GM21390 (cell line): ENCODE results near the gene RHOV.
"Not testable (repeated sequence)": the region's sequence is repeated elsewhere in the genome, so short reads cannot be mapped to it uniquely, and the experiment has no call there.

Experiments used
- ATAC-seq: cut with Tn5 transposase; IDR thresholded peaks from one replicate; pipeline ENCODE4 v1.9.1; 2021; ENCODE audit not compliant: unreplicated experiment

The RHOV gene

GRCh38 chr15:40875991-40876730 lies 2.1 kb upstream of the RHOV start:
- no peak for ATAC-seq

- ATAC-seq, result no peak
These were observed 992 bp downstream of the RHOV start for GRCh38 chr15:40872791-40873693.

GRCh38 chr15:40871749-40872617 lies 2.1 kb downstream of the RHOV start:
- ATAC-seq, result no peak

DNA sequence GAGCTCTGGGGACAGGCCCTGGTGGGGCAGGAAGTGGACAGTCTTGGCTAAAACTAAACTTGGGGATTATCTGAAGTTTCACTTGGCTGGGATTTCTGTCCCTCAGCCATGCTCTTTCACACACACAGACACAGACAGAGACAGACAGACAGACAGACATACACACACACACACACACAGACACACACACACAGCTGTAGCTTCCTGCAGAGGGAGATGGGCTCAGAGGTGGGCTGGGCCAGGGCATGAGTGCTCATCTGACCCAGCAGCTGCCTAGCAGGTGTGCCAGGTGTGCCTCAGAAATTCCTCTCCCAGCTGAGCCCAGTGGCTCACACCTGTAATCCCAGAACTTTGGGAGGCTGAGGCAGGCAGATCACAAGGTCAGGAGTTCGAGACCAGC lies 3.3 kb downstream of the RHOV start:
- ATAC-seq, result no peak

- no peak for ATAC-seq
These were observed 4.3 kb downstream of the RHOV start for GRCh38 chr15:40869686-40870085.

- no peak for ATAC-seq
These were observed 6.8 kb downstream of the RHOV start for GRCh38 chr15:40867199-40867598.

GRCh38 chr15:40863660-40864270 lies 10.3 kb downstream of the RHOV start:
- ATAC-seq, result no peak

- not testable (repeated sequence) for ATAC-seq
These were observed 12.9 kb downstream of the RHOV start for GRCh38 chr15:40861147-40861546.

DNA sequence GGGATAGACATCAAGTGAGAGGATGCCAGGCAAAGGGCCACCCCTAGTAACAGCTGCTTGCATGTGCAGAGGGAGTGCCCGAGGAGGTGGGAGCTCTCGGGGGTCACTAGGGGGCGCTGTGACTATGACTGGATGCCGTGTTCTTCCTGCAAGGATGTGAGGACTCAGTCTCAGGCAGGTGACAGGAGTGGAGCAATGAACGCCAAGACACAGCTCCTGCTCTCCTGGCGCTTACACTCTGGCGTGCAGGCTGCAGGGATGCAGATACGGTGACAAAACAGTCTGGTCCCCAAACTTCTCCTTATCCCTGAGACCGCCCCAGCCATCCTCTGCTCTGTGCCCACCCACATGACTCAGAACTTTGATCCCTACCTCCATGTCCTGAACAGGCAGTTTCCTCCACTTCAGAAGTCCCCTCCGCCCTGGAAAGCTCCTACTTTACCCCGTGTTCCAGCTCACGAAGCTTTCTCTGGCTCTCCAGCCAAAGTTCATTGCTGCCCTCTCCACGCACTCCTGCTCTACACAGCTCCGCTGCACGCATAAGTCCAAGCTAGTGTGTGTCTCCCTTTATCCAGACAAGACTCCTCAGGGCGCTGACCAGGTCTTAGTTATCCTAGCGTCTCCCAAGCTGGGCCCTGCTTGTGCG lies 14.7 kb downstream of the RHOV start:
- ATAC-seq, result no peak

DNA sequence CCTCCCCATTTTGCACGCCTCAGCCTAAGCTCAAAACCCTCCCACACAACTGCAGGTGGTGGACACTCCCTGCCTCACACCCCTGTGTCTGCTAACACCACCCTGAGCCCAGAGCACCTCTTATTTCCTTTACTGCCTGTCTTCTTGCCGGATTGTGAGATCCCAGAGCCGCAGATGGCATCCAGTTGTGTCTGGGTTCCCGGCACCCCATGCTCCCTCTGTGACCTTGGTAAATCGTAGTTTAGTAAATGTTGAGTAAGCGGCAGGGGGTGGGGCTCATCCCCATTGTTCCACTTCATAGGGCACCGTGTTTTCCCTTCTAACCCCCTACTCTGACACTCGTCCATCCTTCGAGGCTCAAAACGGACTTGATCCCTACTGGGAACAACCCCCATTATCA lies 15.3 kb downstream of the RHOV start:
- ATAC-seq, result no peak

DNA sequence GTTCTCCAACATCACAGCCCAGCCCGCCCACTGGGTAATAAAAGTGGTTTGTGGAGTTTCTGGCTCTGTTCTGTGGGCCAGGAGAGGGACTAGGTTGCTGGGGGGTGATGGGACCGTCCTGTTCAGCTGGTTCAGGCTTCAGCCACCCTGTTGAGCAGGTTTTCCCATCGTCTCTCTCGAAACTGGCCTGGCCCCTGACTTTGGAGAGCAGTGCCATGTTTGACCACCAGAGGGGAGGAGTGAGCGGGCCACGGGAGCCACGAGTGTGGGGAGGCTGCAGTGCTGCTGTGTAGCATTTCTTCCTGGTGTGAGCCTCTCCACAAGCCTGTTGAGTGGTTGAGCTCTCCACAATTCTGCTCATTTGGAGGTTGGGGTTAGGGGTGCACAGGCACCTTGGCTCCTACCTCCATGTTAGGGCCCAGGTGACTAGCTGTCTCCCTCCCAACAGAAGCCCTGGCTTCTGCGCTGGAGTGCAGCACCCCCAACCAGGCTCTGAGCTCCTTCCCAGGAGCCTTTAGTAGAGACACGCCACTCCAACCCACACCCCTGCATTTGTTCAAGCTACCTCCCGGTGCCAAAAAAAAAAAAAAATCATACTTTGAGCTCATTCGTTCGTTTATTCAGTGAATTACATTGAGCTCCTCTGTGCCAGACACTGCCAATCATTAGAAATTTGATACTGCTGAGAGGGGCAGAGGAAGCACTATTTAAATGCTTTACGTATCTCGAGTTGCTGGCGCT lies 16.3 kb downstream of the RHOV start:
- no peak for ATAC-seq

- no peak for ATAC-seq
These were observed 17.3 kb downstream of the RHOV start for GRCh38 chr15:40856746-40857145.

- no peak for ATAC-seq
These were observed 18.3 kb downstream of the RHOV start for GRCh38 chr15:40855706-40856234.

- ATAC-seq, result no peak
These were observed 19.9 kb downstream of the RHOV start for GRCh38 chr15:40854161-40854560.

DNA sequence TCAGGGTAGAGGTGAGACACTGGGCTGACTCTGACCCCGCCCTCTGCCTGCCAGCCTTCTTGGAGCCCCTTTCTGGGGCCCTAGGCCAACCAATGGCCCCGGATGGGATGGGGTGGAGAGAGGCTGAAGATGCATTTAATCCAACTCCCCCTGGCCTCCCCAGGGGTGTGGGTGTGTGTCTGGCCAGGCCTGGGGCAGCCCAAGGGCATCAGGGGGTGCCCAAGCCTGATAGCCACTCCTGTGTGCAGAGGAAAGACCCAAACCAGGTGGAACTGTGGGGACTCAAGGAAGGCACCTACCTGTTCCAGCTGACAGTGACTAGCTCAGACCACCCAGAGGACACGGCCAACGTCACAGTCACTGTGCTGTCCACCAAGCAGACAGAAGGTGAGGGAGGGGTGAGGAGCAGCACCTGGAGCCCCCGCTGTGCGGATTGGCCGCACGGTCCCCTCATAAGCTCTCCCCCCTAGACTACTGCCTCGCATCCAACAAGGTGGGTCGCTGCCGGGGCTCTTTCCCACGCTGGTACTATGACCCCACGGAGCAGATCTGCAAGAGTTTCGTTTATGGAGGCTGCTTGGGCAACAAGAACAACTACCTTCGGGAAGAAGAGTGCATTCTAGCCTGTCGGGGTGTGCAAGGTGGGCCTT lies 20.7 kb downstream of the RHOV start:
- ATAC-seq, result no peak

DNA sequence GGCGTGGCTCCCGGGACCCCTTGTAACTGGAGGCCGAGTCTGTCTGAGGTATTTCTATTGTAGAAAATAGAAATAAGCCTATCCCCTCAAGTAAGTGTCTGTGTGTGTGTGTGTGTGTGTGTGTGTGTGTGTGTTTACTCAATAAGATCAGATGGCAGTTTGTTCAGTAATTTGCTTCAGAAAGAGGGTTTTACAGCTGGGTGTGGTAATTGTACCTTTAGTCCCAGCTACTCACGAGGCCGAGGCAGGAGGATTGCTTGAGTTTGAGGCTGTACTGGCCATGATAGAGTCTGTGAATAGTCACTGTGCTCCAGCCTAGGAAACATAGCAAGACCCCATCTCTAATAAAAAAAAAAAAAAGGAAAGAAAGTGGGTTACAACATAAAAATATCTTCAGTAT lies 21.5 kb downstream of the RHOV start:
- no peak for ATAC-seq

DNA sequence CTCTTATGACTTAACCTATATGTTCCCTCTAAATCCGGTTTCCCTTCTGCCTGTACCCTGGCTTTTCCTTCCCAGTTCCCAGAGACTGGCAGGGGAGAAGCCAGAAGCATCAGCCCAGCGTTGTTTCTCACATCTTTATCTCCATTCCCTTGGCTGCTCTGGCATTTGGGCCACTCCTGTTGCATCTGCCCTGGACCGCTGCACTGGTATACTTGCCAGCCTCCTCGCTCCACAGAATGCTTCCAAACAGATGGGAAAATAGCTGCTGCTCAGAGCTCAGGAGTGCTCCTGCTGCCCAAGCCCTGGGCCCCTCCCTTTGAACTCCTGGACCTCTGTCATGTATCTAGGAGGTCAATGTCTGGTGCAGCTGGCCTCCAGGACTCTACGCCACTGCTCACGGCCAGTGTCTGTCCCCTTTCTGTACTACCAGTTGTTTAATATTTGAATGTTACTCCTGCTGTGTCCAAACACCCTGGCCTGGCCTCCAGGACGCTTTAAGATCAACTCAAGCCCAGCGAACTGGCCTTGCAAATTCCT lies 23.4 kb downstream of the RHOV start:
- ATAC-seq, result no peak

- ATAC-seq, result peak; percentile 75
These were observed 26.6 kb downstream of the RHOV start for GRCh38 chr15:40847223-40847961.
